Raji (cell line): Measurements from ENCODE around the gene SLC35F6.

Experiments used
- POLR2A ChIP-seq: IDR thresholded peaks from 2 replicates; pipeline ENCODE4 v1.6.1; 2011; ENCODE audit warnings: low read depth, low read length, control low read depth; ENCODE audit not compliant: insufficient read depth

Gene SLC35F6

GRCh38 chr2:26724784-26725520 lies 39.1 kb upstream of the SLC35F6 start:
- no peak for TF ChIP-seq POLR2A

- TF ChIP-seq POLR2A: no peak
Measured at GRCh38 chr2:26725521-26725820, 38.6 kb upstream of the SLC35F6 start.

- no peak for TF ChIP-seq POLR2A
Measured at GRCh38 chr2:26726228-26726627, 37.9 kb upstream of the SLC35F6 start.

GRCh38 chr2:26727641-26728561 lies 36.2 kb upstream of the SLC35F6 start:
- no peak for TF ChIP-seq POLR2A

DNA sequence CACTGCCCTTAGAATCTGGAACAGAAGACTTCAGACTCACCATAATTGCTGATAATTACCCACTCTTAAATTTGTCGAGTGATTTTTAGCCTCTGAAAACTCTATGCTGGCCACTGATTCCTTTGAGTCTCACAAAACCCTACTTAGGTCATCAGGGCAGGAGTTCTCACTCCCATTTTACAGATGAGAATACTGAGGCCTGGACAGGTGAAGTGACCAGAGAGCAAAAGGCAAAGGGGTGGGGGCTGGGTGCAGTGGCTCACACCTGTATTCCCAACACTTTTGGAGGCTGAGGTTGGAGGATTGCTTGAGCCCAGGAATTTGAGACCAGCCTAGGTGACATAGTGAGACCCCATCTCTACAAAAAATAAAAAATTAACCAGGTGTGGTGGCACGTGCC lies 34.8 kb upstream of the SLC35F6 start:
- TF ChIP-seq POLR2A: no peak

- TF ChIP-seq POLR2A: no peak
Measured at GRCh38 chr2:26730549-26731344, 33.3 kb upstream of the SLC35F6 start.

- no peak for TF ChIP-seq POLR2A
Measured at GRCh38 chr2:26731714-26732113, 32.4 kb upstream of the SLC35F6 start.

GRCh38 chr2:26732446-26732845 lies 31.6 kb upstream of the SLC35F6 start:
- TF ChIP-seq POLR2A: no peak

DNA sequence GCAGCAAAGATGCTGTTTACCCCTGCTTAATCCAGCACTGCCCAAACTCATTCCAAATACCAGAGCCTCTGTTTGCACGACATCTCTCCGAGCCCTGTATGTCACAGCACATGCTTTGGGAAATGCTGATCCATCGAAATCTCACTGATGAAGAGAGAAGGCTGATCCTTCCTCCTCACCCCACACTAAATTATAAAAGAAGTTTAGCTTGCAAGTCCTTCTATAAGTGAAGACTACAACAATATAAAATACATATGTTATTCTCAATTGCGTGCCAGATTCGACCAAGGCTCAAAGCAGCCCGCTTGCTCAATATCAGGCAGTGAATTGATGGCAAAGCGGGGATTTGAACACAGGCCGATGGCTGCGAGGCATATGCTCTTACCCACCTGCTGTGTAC lies 30.7 kb upstream of the SLC35F6 start:
- TF ChIP-seq POLR2A: no peak

DNA sequence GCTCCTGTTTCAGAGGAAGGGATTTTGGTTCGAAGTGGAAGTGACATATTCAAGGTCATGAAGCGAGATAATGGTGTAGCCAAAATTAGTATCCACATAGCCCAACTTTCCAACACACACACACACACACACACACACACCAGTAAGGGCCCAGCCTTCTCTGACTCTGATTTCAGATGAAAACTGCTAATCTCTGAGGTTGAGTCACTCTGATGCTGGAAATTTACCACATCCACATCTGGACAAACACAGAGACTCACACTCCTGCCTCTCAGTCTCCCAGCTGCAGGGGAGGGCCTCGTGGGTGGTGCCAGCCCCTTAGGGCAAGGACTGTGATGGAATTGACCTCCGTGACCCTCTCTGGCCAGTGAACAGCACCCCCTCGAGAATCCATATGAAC lies 29.0 kb upstream of the SLC35F6 start:
- no peak for TF ChIP-seq POLR2A

DNA sequence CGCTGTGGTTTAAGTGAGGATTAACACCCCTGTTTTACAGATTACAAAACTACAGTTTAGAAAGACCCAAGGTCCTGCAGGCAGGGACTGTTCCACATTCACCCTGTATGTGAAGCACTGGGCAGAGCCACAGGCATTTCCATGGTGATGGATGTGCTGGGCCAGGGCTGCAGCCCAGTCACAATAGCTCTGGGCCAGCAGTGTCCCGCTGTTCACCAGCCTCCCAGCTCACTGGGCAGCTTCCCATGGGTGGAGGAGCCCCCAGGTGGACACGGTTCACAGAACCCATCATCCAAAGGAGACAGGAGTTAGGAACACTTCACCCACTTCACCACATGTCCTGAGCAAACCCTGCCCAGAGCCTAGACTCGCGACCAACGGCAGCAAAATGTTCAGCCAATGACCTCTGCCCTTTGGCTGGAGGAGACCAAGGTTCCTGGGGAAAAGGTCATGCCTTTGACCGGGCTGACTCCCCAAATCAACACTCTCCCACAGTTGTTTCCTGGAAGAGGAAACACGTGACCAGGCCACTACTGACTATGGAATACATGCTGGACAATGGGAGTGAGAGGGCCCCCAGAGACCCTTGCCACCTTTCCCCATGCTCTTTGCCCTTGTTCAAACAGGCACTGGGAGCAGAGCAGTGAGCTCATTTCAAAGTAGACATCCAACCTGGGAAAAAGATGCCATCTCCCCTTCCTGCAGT lies 28.0 kb upstream of the SLC35F6 start:
- no peak for TF ChIP-seq POLR2A

GRCh38 chr2:26737221-26737620 lies 26.9 kb upstream of the SLC35F6 start:
- TF ChIP-seq POLR2A: no peak

GRCh38 chr2:26738481-26738880 lies 25.6 kb upstream of the SLC35F6 start:
- TF ChIP-seq POLR2A: no peak

- TF ChIP-seq POLR2A: no peak
Measured at GRCh38 chr2:26739514-26739913, 24.6 kb upstream of the SLC35F6 start.

DNA sequence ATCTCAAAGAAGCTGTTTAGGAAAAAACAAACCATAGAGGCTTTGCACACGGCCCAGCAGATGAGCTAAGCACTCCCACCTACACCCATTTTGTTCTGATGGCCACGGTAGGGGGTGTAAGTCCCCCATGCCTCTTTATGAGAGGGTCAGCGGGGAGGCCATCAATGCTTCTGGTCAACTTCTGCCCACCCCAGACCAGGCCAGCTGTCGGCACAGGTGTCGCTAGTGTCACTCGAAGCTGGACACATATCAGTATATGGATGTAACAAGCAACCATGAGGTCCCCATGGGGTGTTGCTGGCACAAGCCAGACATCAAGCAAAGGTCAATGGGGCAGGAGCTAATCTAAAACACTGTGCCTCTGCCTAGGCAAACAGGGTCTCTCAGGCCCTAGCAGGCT lies 23.7 kb upstream of the SLC35F6 start:
- no peak for TF ChIP-seq POLR2A
